Skeletal muscle cell (primary cell): Measurements from ENCODE around the gene TOMT.
"Not testable (repeated sequence)": the region's sequence is repeated elsewhere in the genome, so short reads cannot be mapped to it uniquely, and the experiment has no call there.

Source experiments
- DNase-seq: peaks from one replicate; pipeline ENCODE4 v3.0.0-alpha.2; 2010; ENCODE audit warnings: low read depth
- H3K4me3 ChIP-seq: 2 replicates; pipeline ENCODE4 v1.5.1; 2011; ENCODE audit warnings: low read depth, mild to moderate bottlenecking, control low read depth, low read length, moderate library complexity

Gene TOMT

GRCh38 chr11:72153874-72154273 lies 48.1 kb downstream of the TOMT start:
- not testable (repeated sequence) for H3K4me3 ChIP-seq, DNase-seq

- H3K4me3 ChIP-seq, result no peak overlapping the region
- no peak for DNase-seq
These were observed 49.1 kb downstream of the TOMT start for GRCh38 chr11:72154816-72155215.

- no peak for DNase-seq
- H3K4me3 ChIP-seq, result no peak overlapping the region
These were observed 50.0 kb downstream of the TOMT start for GRCh38 chr11:72155751-72156150.

GRCh38 chr11:72157131-72157530 lies 51.4 kb downstream of the TOMT start:
- no peak overlapping the region for H3K4me3 ChIP-seq
- no peak for DNase-seq
